CD4-positive, alpha-beta T cell treated with Interferon gamma for 1 hour (primary cell): ENCODE measurements around the gene TSC22D3.
A peak's percentile ranks its signal among the peaks of the same experiment; 100 is the strongest.

Source experiments
- DNase-seq: peaks from one replicate; pipeline ENCODE4 v3.0.0-alpha.2; 2020

The TSC22D3 gene

GRCh38 chrX:107760304-107761077, 15.1 kb downstream of the TSC22D3 start:
- DNase-seq, result no peak

GRCh38 chrX:107758231-107758766, 17.3 kb downstream of the TSC22D3 start:
- DNase-seq, result no peak

- no peak for DNase-seq
Observed at GRCh38 chrX:107755721-107756120, 19.9 kb downstream of the TSC22D3 start.

DNA sequence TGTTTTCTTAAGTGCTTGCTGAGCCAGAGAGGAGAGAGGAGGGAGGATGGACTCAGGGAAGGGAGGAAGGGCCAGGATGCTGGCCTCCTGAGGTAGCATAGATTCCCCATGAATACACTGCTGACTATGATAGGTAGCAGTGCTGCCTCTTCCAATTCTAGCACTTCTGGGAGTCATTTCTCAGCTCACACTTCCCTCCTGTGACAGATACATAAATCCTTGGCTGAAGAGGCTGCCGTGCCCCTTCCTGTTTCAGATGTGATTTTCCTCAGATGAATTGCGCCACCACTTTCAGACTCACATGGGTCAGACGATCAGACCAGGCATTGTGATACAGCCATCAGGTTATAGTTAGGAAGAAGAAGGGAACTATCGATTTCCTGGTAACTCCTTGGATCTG, 22.4 kb downstream of the TSC22D3 start:
- no peak for DNase-seq

- DNase-seq, result no peak
Observed at GRCh38 chrX:107752714-107753113, 22.9 kb downstream of the TSC22D3 start.

GRCh38 chrX:107752043-107752442, 23.5 kb downstream of the TSC22D3 start:
- no peak for DNase-seq

DNA sequence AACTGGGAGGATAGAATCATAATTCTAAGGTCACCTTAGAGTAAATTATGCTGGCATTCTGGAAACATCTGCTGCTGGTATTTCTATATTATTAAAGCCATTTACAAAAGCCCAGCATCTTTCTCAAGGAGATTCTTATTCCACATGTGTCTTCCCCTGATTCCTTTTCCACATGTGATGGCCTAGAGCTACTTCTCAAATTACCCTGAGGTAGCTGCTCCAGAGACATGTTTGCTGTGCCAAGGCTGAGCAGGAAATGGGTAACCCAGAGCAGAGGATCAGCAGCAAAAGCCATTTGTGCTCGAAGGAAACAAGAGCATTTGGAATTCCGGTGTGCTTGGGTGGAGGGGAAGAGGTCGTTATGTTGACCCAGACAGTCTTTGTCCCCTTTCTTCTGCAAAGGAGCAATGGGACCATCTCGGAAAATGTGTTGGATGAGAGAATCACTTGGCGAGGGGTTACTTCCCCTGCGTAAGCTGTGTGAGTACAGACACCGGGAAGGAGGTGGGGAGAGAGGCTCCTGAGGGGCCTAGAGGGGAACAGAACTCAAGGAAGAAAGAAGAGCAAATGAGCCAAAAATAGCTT, 24.6 kb downstream of the TSC22D3 start:
- no peak for DNase-seq

- no peak for DNase-seq
Observed at GRCh38 chrX:107750263-107750662, 25.3 kb downstream of the TSC22D3 start.

DNA sequence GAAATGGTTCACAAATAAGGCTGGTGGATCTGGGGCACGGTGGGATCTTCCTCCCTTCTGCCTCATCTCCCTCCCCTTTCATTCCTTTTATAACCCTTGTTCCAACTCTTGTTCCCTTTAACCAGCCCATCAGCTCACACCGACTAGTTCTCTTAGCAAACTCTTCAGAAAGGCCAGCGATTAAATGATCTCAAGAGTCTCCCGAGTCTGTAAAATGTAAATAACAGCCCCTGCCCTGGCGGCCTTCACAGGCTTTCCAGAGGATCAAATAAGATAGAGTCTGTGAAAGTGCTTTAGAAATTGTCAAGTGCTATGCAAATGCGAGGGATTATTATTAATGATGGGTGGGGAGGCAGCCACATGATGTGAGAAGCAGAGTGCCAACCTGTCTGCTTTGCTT, 27.1 kb downstream of the TSC22D3 start:
- no peak for DNase-seq

- DNase-seq, result no peak
Observed at GRCh38 chrX:107747596-107748161, 27.9 kb downstream of the TSC22D3 start.

DNA sequence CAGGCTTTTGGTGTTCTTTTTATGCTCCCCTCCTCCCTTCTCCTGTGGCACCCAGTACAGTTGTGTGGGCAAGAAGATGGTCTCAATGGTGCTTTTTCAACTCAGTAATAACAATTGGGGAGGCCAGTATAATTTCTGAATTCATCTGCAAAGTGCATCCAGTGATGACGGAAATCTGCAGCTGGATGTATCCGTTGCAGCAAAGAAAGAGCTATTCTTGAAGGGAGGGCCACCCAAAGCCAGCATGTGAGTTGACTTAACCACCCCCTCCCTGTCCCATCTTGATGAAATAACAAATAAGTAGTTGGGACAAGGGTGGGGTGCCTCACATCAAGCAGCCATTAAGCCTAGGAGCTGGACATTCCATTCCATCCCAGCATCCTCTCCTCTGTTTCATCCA, 30.7 kb downstream of the TSC22D3 start:
- DNase-seq, result no peak

DNA sequence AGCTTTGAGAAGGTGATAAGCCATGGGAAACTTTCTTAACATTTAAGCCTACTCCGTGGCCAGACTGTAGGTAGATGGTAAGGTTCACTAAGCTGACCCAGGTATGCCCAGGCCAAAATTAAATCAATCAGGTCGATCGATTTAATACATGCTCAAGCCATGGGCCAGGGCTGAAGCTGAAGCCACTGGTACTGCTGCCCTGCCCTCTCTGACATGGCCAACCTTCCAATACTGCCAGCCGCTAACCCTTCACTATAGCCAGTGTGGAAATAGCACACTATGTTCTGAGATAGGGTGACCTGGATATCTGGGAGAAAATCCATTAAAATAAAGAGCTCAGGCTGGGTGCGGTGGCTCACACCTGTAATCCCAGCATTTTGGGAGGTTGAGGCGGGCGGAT, 31.6 kb downstream of the TSC22D3 start:
- no peak for DNase-seq

DNA sequence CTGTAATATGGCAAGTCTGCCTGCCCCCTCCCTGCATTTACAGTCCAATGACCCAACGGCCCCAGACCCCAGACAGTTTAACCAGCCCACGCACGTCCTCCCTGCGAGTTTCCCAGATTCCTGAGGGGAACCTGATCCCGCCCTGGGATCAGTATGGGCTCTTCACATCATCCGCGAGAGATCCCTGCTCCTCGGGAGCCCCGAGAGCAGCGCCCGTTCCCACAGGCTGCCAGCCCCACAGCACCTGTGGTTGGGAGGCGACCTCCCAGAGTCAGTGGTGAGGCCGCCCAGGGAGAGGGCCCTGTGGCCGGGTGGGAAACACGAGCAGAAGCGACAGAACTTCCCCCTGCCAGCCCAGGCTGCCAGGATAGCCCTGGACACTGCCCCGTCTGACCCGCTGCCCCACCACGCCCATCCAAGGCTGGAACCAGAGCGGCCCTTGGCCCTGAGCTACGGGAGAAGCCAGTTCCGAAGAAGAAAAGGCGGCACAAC, 32.8 kb downstream of the TSC22D3 start:
- no peak for DNase-seq

- DNase-seq, result no peak
Observed at GRCh38 chrX:107741404-107741790, 34.2 kb downstream of the TSC22D3 start.

- no peak for DNase-seq
Observed at GRCh38 chrX:107739541-107739940, 36.0 kb downstream of the TSC22D3 start.

DNA sequence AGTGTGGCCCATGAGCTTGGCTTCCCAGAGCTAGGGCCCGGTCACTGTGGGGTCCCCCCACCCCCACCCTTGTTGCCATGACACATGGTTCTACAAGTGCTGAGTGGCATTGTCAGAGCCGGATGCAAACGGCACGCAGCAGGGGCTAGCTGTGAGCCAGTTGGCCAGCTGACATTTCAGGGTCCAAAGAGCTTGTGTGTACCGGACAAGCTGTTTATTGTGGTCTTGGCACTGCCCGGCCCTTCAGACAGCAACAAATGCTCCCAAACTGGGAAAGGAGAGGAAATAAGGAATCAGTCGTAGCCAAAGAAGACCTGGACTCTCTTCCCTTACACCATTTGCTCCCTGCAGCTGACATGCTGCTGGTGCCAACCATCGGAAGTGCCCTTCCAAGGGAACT, 36.8 kb downstream of the TSC22D3 start:
- DNase-seq, result no peak

GRCh38 chrX:107738272-107738671, 37.3 kb downstream of the TSC22D3 start:
- DNase-seq, result no peak

- DNase-seq, result no peak
Observed at GRCh38 chrX:107736781-107737531, 38.6 kb downstream of the TSC22D3 start.

DNA sequence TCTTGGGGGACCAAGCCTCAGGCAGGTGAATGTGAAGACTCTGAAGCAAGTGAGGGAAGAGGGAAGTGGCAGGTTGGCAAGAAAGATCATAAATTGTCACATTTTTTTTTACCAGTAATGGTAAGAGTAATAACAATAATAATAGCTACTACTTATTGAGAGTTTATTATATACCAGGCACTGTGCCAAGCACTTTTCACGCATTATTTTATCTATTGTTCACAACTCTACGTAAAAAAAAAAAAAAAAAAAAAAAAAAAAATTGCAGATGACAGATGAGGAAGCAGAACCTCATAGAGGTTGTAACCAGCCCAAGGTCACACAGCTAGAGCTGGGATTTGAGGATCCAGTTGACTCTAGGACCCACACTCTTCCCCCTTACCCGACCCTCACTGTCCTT, 40.9 kb downstream of the TSC22D3 start:
- no peak for DNase-seq

GRCh38 chrX:107733686-107734085, 41.9 kb downstream of the TSC22D3 start:
- no peak for DNase-seq

DNA sequence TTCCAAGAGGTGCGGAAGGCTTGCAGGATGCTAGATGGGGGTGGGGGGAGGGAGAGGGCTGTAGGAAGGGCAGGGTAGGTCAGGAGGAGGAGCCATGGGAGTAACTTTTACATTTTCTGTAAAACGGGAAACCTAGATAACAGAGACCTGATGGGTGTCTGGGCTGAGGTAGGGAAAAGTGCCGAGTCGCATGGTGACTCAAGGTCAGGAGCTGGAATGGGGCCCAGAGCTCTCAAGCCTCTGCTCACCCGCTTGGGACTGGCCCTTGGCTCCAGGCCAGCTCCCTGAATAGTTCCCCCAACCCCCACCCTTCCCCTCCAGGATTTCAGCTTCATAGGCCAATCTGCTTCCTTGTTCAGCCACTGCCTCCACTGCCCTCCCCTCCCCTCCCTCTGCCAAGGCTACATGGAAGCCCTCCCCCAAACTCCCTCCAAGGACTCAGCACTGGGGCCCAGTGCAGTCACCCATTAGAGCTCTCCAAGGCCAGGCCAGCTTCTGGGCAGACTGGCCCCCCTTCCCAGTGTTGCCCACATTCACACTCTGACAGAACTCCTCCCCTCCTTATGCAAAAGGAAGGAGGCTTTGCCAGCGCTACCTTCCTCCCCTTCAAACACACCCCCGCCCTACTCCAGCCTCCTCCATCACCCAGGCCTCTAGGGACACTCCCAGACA, 43.6 kb downstream of the TSC22D3 start:
- DNase-seq, result peak; percentile 24

DNA sequence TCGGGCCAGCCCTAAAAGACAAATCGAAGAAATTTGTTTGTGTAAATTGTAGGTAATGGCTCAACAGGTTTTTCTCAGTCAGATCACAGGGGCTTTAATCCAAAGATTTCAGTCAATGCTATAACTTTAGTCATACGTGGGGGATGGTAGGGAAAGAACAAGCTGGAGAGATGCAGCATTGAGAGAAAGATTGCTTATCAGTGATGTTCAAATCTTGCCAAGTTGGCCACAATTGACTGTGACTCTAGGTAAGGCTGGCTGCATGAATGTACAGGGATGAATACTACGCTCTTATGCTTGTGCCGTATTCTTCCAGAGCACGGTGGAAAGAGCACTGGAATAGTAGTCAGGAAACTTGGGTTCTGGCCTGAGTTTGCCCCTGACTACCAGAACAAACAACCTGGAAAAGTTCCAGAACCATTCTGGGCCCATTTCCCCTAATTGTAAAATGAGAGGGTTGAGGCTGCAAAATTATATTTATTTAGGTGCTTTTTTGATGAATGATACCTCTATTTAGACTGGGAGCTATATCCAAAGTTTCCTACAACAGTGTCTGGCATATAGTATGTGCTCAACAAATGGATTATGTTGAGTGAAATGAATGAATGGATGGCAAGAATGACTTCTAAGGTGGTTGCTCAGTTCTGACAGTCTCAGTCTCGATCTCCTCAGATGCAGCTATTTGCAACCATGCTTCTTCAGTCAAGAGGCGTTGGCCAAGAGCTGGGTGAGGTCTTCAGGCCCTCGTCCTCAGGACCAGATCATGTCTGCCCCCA, 44.4 kb downstream of the TSC22D3 start:
- no peak for DNase-seq
